Cardiac fibroblast (primary cell): Measurements from ENCODE around the gene CHMP2A.

Experiments used
- DNase-seq, 2 donors: peaks; one replicate each; pipeline versions ENCODE4 v3.0.0 to v3.0.0-alpha.2; 2010; ENCODE audit warnings: low read depth in 2 of 2
- H3K4me3 ChIP-seq, 2 donors: replicated peaks in 1 of 2; 1 replicate in 1 of 2; 2 replicates in 1 of 2; pipeline ENCODE4 v1.5.1; 2011; ENCODE audit warnings: low read depth in 2 of 2, low read length in 2 of 2, mild to moderate bottlenecking in 2 of 2, moderate library complexity in 1 of 2
- TF ChIP-seq, protein P1 (sequence below): IDR thresholded peaks from one replicate; pipeline ENCODE4 v1.5.1; 2011; ENCODE audit warnings: low read depth, mild to moderate bottlenecking, low read length, inconsistent platforms

Gene CHMP2A

GRCh38 chr19:58557221-58558065, 2.5 kb upstream of the CHMP2A start:
- H3K4me3 ChIP-seq, result peak overlapping the region; percentile 91 to 94
- no peak for DNase-seq
- TF ChIP-seq, protein P1, sequence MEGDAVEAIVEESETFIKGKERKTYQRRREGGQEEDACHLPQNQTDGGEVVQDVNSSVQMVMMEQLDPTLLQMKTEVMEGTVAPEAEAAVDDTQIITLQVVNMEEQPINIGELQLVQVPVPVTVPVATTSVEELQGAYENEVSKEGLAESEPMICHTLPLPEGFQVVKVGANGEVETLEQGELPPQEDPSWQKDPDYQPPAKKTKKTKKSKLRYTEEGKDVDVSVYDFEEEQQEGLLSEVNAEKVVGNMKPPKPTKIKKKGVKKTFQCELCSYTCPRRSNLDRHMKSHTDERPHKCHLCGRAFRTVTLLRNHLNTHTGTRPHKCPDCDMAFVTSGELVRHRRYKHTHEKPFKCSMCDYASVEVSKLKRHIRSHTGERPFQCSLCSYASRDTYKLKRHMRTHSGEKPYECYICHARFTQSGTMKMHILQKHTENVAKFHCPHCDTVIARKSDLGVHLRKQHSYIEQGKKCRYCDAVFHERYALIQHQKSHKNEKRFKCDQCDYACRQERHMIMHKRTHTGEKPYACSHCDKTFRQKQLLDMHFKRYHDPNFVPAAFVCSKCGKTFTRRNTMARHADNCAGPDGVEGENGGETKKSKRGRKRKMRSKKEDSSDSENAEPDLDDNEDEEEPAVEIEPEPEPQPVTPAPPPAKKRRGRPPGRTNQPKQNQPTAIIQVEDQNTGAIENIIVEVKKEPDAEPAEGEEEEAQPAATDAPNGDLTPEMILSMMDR, result no peak

GRCh38 chr19:58556622-58557220, 1.8 kb upstream of the CHMP2A start:
- peak overlapping the region; percentile 91 to 94 for H3K4me3 ChIP-seq
- TF ChIP-seq, protein P1, result no peak
- DNase-seq, result no peak

- peak overlapping the region in 1 of 2 donors; percentile 91 for H3K4me3 ChIP-seq
- DNase-seq, result no peak
- TF ChIP-seq, protein P1, result no peak
Observed at GRCh38 chr19:58555920-58556621, 1.2 kb upstream of the CHMP2A start.

GRCh38 chr19:58555369-58555885, 522 bp upstream of the CHMP2A start:
- TF ChIP-seq, protein P1, result no peak
- peak overlapping the region; percentile 80 to 86 for H3K4me3 ChIP-seq
- DNase-seq, result no peak

- no peak for DNase-seq
- H3K4me3 ChIP-seq, result peak overlapping the region; percentile 80 to 86
- TF ChIP-seq, protein P1, result no peak
Observed at GRCh38 chr19:58553799-58554493, 959 bp downstream of the CHMP2A start.

DNA sequence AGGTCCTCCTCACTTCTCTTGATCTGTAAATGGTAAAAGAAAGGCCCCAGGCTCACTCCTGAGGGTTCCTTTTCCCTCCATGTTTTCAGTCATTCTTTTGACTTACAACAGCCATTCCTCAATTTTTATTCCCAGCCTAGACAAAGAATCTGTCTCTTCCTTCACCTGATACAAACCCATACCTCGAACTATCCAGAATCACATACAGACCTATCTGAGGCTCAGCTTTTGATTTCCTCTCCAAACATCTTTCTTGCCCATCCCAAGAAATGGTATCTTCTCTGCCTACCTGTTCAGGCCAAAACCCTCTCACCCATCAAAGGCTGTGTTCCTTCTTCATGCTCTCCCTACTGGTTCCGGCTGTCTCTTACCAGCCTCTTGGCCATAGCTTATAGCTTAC, 2.2 kb downstream of the CHMP2A start:
- DNase-seq, result no peak
- H3K4me3 ChIP-seq, result no peak overlapping the region
- TF ChIP-seq, protein P1, result no peak
